ENCODE measurements around the gene MAPK6.
"Not testable (repeated sequence)": the region's sequence is repeated elsewhere in the genome, so short reads cannot be mapped to it uniquely, and the experiment has no call there.

Gene MAPK6

GRCh38 chr15:52083603-52084002 is 64.6 kb downstream of the MAPK6 start:
- no peak for DNase-seq

GRCh38 chr15:52085299-52085698 is 66.3 kb downstream of the MAPK6 start:
- no peak for DNase-seq

- DNase-seq, result no peak
These were observed 67.2 kb downstream of the MAPK6 start for GRCh38 chr15:52086011-52086786.

- DNase-seq, result no peak
These were observed 71.2 kb downstream of the MAPK6 start for GRCh38 chr15:52090193-52090592.

- no peak for DNase-seq
These were observed 74.1 kb downstream of the MAPK6 start for GRCh38 chr15:52093167-52093538.

- no peak for DNase-seq
These were observed 74.8 kb downstream of the MAPK6 start for GRCh38 chr15:52093539-52094510.

GRCh38 chr15:52094811-52095584 is 76.0 kb downstream of the MAPK6 start:
- DNase-seq, result no peak

- DNase-seq, result no peak
These were observed 76.7 kb downstream of the MAPK6 start for GRCh38 chr15:52095597-52096262.

- not testable (repeated sequence) for DNase-seq
These were observed 77.5 kb downstream of the MAPK6 start for GRCh38 chr15:52096536-52096935.

GRCh38 chr15:52097180-52097579 is 78.2 kb downstream of the MAPK6 start:
- no peak for DNase-seq

- DNase-seq, result no peak
These were observed 79.3 kb downstream of the MAPK6 start for GRCh38 chr15:52098323-52098722.

GRCh38 chr15:52099651-52100272 is 80.7 kb downstream of the MAPK6 start:
- no peak for DNase-seq

GRCh38 chr15:52100807-52101442 is 81.9 kb downstream of the MAPK6 start:
- DNase-seq, result no peak

- no peak for DNase-seq
These were observed 82.7 kb downstream of the MAPK6 start for GRCh38 chr15:52101542-52102323.

GRCh38 chr15:52102463-52102862 is 83.4 kb downstream of the MAPK6 start:
- DNase-seq, result no peak

- DNase-seq, result no peak
These were observed 84.5 kb downstream of the MAPK6 start for GRCh38 chr15:52103217-52104207.

- DNase-seq, result no peak
These were observed 85.5 kb downstream of the MAPK6 start for GRCh38 chr15:52104532-52105004.

- DNase-seq, result no peak
These were observed 86.8 kb downstream of the MAPK6 start for GRCh38 chr15:52105846-52106245.

GRCh38 chr15:52106641-52107040 is 87.6 kb downstream of the MAPK6 start:
- no peak for DNase-seq
